Cardiac fibroblast (primary cell): Measurements from ENCODE around the gene HNF1A.
A peak's percentile ranks its signal among the peaks of the same experiment; 100 is the strongest.

Source experiments
- DNase-seq, 2 donors: peaks; one replicate each; pipeline versions ENCODE4 v3.0.0 to v3.0.0-alpha.2; 2010; ENCODE audit warnings: low read depth in 2 of 2
- H3K4me3 ChIP-seq, 2 donors: replicated peaks in 1 of 2; 1 replicate in 1 of 2; 2 replicates in 1 of 2; pipeline ENCODE4 v1.5.1; 2011; ENCODE audit warnings: low read depth in 2 of 2, low read length in 2 of 2, mild to moderate bottlenecking in 2 of 2, moderate library complexity in 1 of 2
- TF ChIP-seq, protein P1 (sequence below): IDR thresholded peaks from one replicate; pipeline ENCODE4 v1.5.1; 2011; ENCODE audit warnings: low read depth, mild to moderate bottlenecking, low read length, inconsistent platforms

Gene HNF1A

DNA sequence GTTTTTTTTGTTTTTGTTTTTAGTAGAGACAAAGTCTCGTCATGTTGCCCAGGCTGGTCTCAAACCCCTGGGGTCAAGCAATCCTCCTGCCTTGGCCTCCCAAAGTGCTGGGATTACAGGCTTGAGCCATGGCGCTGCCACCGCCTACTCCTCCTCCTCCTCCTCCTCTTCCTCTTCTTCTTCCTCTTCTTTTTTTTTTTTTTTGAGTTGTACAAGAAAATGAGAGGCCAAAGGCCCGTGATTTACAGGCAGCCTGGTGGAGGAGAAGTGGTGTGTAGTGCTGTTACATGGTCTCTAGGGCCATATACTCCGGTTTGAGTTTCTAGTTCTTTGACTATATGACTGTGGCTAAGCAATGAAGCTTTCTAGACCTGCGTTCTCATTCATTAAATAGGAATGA lies 44.6 kb upstream of the HNF1A start:
- TF ChIP-seq, protein P1, sequence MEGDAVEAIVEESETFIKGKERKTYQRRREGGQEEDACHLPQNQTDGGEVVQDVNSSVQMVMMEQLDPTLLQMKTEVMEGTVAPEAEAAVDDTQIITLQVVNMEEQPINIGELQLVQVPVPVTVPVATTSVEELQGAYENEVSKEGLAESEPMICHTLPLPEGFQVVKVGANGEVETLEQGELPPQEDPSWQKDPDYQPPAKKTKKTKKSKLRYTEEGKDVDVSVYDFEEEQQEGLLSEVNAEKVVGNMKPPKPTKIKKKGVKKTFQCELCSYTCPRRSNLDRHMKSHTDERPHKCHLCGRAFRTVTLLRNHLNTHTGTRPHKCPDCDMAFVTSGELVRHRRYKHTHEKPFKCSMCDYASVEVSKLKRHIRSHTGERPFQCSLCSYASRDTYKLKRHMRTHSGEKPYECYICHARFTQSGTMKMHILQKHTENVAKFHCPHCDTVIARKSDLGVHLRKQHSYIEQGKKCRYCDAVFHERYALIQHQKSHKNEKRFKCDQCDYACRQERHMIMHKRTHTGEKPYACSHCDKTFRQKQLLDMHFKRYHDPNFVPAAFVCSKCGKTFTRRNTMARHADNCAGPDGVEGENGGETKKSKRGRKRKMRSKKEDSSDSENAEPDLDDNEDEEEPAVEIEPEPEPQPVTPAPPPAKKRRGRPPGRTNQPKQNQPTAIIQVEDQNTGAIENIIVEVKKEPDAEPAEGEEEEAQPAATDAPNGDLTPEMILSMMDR = no peak

GRCh38 chr12:120936197-120936596 lies 42.1 kb upstream of the HNF1A start:
- DNase-seq = no peak
- TF ChIP-seq, protein P1 = no peak
- no peak overlapping the region for H3K4me3 ChIP-seq

More for the DNA sequence above, 44.6 kb upstream of the HNF1A start:
- no peak for DNase-seq
- H3K4me3 ChIP-seq = no peak overlapping the region

DNA sequence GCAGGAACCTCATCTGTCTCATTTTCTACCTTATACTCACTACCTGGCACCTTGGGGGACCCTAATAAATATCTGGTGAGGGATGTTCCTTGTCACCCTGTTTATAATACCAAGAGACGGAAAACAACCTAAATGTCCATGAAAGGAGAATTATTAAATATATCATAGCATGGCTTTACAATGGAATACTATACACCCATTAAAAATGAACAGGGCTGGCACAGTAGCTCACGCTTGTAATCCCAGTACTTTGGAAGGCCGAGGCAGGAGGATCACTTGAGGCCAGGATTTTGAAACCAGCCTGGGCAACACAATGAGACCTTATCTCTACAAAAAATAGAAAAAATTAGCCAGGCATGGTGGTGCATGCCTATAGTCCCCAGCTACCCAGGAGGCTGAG lies 39.8 kb upstream of the HNF1A start:
- H3K4me3 ChIP-seq = no peak overlapping the region
- DNase-seq = no peak
- TF ChIP-seq, protein P1 = no peak

GRCh38 chr12:120939523-120939922 lies 38.8 kb upstream of the HNF1A start:
- no peak for DNase-seq
- TF ChIP-seq, protein P1 = no peak
- H3K4me3 ChIP-seq = no peak overlapping the region

DNA sequence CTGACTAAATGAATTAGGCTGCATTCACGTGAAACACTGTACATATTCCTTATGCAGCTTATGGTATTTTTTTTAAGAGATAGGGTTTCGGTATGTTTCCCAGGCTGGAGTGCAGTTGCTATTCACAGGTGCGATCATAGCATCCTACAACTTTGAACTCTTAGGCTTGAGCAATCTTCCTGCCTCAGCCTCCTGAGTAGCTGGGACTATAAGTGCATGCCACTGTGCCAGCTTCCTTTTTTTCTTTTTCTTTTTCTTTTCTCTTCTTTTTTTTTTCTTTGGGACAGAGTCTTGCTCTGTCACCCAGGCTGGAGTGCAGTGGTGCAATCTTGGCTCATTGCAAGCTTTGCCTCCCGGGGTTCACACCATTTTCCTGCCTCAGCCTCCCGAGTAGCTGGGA lies 38.3 kb upstream of the HNF1A start:
- DNase-seq = no peak
- H3K4me3 ChIP-seq = no peak overlapping the region
- TF ChIP-seq, protein P1 = no peak

DNA sequence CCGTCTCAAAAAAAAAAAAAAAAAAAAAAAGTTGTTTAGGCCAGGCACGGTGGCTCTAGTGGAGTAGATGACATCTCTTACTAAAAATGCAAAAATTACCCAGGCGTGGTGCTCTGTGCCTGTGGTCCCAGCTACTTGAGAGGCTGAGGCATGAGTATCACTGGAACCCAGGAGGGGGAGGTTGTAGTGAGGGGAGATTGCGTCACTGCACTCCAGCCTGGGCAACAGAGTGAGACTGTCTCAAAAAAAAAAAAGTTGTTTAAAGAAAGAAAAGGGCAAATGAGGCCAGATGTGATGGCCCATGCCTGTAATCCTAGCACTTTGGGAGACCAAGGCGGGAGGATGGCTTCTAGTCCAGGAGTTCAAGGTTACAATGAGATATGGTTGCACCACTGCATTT lies 37.5 kb upstream of the HNF1A start:
- DNase-seq = peak in 1 of 2 donors; percentile 22
- no peak overlapping the region for H3K4me3 ChIP-seq
- TF ChIP-seq, protein P1 = no peak

DNA sequence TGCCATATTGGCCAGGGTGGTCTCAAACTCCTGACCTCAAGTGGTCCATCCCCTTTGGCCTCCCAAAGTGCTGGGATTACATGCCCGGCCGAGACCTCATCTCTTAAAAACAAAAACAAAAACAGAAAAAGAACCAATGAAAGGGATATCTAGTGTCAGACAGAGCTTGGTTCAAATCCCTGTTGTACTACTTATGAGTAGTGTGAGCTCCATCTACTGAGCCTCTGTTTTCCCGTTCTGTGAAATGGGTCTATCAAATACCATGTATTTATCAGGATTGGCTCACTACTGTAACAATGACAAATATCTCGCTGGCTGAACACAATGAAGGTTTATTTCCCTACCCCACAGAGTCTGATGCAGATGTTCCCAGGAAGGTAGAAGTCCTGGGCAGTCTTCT lies 36.9 kb upstream of the HNF1A start:
- TF ChIP-seq, protein P1 = no peak
- no peak overlapping the region for H3K4me3 ChIP-seq
- no peak for DNase-seq
